Measurements from ENCODE around the gene DDR1. TPM values are rescaled to one million over a fixed set of nuclear protein-coding genes. Genes with fewer than 3 reads are reported as not detected.

The DDR1 gene
- total RNA-seq, 1 experiment from 2014 or later, result 258 TPM

DNA sequence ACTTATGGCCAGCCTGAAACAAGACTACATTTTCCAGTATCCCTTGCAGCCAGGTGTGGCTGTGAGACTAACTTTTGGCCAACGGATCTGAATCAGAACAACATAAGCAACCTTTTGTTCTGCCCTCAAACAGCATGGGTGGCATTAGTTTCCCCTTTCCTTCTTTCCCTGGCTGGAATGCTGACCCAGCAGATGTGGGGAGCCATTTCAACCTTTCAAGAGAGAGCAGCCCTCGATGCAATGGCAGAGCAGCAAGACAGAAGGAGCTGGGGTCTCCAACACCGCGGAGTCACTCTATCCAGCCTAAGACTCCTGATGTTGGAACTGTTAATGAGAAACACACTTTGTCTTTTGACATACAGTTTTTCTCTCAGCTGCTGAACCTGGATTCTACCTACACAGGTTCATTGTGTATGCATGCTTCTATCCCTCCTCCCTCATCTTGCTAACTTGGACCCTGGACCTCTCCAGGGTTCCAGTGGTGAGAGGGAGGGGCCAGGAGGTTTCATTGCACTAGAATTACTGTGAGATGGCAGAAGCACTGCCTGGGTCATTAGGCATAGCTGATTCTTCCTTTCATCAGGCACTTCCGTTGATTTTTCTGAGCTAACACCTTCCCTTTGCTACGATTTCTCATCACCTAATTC lies 28.8 kb upstream of the DDR1 start:
- Histone ChIP-seq H4K5ac (ENCODE audit: insufficient read length, low read depth, low read length) (no peak overlapping the region), H2BK20ac (ENCODE audit: low read depth, low read length, poor library complexity, severe bottlenecking) (no peak overlapping the region), H3K79me2 (ENCODE audit: insufficient read depth, low read length) (no peaks in the 10 kb centered on the region), H3K27ac (ENCODE audit: insufficient read length, low read depth, low read length) (no peak overlapping the region), H2AFZ (ENCODE audit: low read length) (no peak overlapping the region), H2BK5ac (ENCODE audit: insufficient read length, low read length) (no peak overlapping the region), H3K4ac (ENCODE audit: low read depth, low read length) (no peak overlapping the region), H3K79me1 (ENCODE audit: insufficient read depth, low read depth, low read length, poor library complexity, severe bottlenecking) (no peaks in the 10 kb centered on the region), H4K91ac (ENCODE audit: insufficient read length, low read depth, low read length) (no peak overlapping the region), H2BK15ac (ENCODE audit: low read depth, low read length) (no peak overlapping the region), H3K9ac (ENCODE audit: extremely low read depth, insufficient read length, low read length) (no peak overlapping the region), H2AK5ac (ENCODE audit: insufficient read length, low read length) (no peak overlapping the region), H3K14ac (ENCODE audit: insufficient read depth, low read length) (no peak overlapping the region), H3K23me2 (ENCODE audit: insufficient read length, low read depth, low read length, poor library complexity, severe bottlenecking) (no peaks in the 10 kb centered on the region), H3K9me3 (ENCODE audit: control insufficient read depth, low read depth, low read length) (peaks cover 15% of the 10 kb centered on the region), H3K18ac (ENCODE audit: insufficient read length, low read depth, low read length) (no peak overlapping the region), H4K20me1 (ENCODE audit: control insufficient read depth, insufficient read depth, insufficient read length) (no peaks in the 10 kb centered on the region), H4K8ac (replicated peaks; ENCODE audit: insufficient read length, low read depth, low read length) (no peak overlapping the region), H3T11ph (ENCODE audit: low read length) (no peak overlapping the region), H3K27me3 (ENCODE audit: insufficient read depth, low read length) (no peaks in the 10 kb centered on the region), H3K56ac (ENCODE audit: insufficient read length, low read depth, low read length) (no peak overlapping the region), H3K4me2 (ENCODE audit: insufficient read depth, insufficient read length, low read length) (no peak overlapping the region), H3K23ac (ENCODE audit: insufficient read length, low read depth, low read length) (no peak overlapping the region), H2BK120ac (ENCODE audit: low read depth, low read length, poor library complexity, severe bottlenecking) (no peak overlapping the region), H3K4me1 (ENCODE audit: insufficient read depth, low read length) (no peaks in the 10 kb centered on the region; the same call in 1 of the 2 replicates), H2BK12ac (ENCODE audit: insufficient read length, low read depth, low read length) (no peak overlapping the region)
- DNase-seq, result no peak
- Mint-ChIP-seq H3K4me1 (peaks cover 17 to 24% of the 10 kb centered on the region in 2 experiments), H3K27me3 (ENCODE audit: low read depth) (peaks cover 5% of the 10 kb centered on the region; the same call in 1 of the 2 replicates), H3K36me3 (ENCODE audit: insufficient read depth in 1 of 3, low read depth in 3 of 3) (peaks cover 28 to 60% (median 43%) of the 10 kb centered on the region in 3 experiments), H3K4me3 (no peak overlapping the region), H3K27ac (no peak overlapping the region), H3K9me3 (peaks cover 51 to 55% of the 10 kb centered on the region in 2 experiments)
- TF ChIP-seq, protein P1, sequence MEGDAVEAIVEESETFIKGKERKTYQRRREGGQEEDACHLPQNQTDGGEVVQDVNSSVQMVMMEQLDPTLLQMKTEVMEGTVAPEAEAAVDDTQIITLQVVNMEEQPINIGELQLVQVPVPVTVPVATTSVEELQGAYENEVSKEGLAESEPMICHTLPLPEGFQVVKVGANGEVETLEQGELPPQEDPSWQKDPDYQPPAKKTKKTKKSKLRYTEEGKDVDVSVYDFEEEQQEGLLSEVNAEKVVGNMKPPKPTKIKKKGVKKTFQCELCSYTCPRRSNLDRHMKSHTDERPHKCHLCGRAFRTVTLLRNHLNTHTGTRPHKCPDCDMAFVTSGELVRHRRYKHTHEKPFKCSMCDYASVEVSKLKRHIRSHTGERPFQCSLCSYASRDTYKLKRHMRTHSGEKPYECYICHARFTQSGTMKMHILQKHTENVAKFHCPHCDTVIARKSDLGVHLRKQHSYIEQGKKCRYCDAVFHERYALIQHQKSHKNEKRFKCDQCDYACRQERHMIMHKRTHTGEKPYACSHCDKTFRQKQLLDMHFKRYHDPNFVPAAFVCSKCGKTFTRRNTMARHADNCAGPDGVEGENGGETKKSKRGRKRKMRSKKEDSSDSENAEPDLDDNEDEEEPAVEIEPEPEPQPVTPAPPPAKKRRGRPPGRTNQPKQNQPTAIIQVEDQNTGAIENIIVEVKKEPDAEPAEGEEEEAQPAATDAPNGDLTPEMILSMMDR (conservative IDR thresholded peaks at IDR 0.05), result no peak
- no CpG with 5 or more reads among the region's 6 CpGs for WGBS (ENCODE audit: extremely low coverage, insufficient read length, low lambda C conversion rate)

Data from H9 (cell line).